T-helper 22 cell (primary cell): ENCODE results near the gene COL25A1.

Source experiments
- DNase-seq: peaks from one replicate; pipeline ENCODE4 v3.0.0-alpha.2; 2020; ENCODE audit warnings: low read depth

Gene COL25A1

DNA sequence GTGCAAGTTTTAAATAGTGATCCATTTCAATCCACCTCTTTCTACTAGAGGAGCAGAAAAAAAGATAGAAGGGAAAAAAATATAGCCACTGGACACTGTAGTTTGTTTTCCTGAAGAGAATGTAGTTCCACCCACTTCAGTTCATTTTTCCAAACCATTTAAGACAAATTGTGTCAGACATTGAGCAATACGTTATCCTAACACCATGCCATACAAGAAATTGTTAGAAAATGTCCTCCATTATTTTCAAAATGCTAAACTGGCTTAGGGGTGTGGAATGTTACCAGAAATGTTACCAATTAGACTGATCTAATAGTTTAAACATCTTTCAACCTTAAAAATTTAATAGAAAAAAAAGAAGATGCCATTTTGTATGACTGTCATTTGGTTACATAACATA lies 491.0 kb downstream of the COL25A1 start:
- no peak for DNase-seq

DNA sequence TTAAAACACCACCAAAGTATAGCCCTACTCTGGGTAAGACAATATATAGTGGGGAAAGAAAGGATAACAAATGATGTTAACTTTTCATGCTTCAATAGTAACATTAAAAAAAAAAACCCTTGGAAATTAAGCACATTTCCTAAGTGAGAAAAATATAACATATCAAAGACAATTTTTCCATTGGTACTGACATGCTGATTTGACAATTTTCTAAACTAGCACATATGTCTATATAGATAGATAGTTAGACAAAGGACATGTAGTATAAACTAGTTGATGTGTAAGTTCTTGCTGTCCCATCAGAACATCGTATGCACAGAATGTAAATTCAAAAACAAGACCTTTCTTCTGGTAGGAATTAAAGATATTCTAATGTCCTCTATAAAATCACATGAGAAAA lies 492.4 kb downstream of the COL25A1 start:
- DNase-seq = no peak

DNA sequence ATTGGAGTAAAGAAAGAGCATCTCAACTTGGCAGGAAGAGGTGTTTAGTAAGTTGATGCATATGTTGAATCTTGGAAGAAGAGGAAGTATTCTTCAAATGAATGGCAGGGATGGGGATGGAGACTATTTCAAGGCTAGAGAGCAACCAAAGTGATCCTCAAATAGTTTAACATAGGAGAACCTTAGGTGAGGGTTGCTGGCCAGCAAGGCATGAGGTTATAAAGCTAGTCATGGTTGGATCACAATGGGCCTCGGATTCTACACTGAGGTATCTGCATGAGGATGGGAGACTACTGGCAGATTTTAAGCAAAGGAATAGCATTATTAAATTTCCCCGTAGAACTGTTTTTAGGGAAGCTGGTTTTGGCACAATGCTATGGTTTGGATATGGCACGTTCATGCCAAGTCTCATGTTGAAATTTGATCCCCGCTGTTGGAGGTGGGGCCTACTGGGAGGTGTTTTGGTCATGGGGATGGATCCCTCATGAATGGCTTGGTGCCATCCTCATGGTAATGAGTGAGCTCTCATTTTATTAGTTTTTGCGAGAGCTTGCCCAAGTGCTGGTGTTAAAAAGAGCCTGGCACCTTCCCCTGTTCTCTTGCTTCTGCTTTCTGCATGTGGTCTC lies 497.7 kb downstream of the COL25A1 start:
- no peak for DNase-seq

DNA sequence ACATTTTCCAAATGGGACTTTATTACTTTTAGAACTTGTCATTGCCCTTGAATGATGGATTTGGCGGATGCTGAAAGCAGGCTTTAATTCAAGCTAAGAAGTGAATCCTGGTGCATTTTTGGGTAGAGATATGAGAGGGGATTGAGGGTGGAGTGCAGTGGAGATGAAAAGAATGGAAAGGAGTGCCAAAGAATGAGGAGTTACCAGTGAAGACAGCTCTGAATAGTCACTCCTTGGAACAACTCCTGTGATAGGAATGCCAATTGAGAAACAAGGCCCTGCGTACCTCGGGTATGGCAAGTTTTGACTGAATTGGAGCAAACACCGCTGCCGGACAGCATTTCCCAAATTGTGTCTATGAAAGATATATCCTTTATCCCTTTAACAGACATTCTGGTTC lies 503.2 kb downstream of the COL25A1 start:
- no peak for DNase-seq

DNA sequence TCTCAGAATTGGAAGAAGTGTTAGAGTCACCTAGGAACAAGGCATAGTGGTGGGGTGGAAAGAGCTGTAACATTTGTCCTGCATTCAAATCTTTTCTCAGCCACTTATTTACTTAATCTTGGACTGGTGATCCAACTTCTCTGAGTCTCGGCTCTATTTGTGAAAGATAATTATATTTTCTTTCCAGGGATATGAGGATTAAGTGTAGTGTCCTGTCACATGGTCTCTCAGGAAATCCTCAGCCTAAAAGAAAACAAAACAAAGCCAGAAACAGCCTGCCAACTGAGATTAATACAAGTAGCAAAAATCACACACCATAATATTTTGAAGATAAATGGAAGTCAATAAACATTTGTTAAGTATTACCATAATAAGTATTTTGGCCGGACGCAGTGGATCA lies 506.3 kb downstream of the COL25A1 start:
- no peak for DNase-seq

DNA sequence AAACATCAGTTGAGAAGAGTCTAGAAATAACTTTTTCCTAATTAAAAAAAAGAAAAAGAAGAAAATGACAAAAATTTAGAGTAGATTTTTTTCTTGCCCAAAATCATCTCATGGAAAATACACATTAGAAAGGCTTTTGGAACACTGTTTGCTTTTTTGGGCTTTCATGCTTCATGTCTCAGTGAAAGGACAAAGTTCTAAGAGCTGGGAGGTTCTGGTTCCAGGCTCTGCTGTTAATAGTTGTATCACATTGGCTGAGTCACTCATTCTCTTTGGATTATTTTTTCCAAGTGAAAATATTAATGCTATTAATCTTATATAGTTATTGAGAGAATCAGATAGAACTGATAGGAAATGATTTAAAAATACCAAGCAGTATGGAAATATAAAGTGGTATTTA lies 506.7 kb downstream of the COL25A1 start:
- DNase-seq = no peak

DNA sequence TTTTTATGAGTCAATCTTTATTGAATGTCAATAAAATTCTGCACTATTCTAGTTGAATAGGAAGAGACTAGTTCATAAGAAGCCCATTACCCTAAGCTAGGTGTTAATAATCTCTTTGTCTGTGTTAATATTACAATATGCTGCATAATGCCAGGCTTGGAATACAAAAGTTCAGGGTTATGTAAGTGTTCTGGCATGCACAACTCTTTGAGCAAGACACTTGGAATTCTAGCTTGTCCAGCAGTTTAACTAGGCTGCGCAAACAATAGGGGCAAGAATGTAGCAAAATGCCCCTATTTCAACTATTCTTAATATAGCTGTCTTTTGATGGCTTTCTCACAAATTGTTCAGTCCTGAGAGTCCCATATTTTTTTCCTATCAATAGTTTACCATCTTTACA lies 508.3 kb downstream of the COL25A1 start:
- no peak for DNase-seq

DNA sequence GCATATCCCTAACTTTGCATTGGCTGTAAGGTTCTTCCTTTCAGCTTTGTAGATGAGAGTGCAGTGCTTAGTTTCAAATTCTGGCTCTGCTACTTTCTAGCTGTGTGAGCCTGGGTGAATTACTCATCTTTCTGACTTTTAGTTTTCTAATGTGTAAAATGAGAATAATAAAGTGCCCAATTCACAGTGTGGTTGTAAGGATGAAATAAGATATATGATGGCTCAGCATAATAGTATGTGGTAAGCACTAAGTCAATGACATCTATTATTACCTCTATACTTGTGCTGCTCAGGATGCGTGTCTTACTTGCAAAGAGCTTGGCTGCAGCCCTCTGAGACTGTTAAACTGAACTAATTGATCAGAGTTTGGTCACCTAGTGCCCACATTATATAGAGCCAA lies 509.0 kb downstream of the COL25A1 start:
- no peak for DNase-seq

DNA sequence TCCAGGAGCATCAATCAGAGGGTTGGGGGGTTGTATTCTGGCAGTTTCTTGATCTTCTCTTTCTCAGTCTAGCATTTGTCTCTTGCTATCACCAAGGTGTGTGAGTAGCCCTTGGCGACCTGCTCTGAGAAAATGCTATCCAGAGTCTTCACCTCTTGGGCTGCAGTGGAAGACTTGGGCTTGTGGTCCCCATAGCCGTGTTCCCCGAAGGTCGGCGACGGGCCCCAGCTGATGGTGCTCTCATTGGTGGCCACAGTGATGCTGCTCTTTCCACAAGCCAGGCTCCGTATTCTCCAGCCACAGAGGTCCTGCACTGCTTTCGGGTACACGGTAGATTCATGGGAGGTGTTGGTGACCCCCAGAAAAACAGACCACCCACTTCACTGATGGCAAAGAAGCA lies 513.7 kb downstream of the COL25A1 start:
- no peak for DNase-seq

DNA sequence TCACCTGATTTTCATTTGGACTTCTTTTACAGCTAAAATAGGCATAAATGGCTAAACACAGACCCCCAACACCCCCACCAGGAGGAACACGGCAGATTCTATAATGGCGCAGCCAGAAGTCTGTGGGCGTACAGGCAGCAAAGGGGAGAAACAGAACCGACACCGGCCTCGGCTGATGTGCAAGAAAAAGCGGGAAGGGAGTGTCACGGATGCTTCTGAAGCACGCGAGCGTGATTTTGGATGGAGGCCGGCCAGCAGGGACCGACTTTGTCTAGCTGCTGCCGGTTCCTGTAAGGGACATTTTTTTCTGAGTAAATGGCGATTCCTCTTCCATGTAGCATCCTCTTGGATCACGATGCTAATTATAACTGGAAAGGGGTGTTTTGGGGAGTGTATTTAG lies 514.7 kb downstream of the COL25A1 start:
- no peak for DNase-seq

DNA sequence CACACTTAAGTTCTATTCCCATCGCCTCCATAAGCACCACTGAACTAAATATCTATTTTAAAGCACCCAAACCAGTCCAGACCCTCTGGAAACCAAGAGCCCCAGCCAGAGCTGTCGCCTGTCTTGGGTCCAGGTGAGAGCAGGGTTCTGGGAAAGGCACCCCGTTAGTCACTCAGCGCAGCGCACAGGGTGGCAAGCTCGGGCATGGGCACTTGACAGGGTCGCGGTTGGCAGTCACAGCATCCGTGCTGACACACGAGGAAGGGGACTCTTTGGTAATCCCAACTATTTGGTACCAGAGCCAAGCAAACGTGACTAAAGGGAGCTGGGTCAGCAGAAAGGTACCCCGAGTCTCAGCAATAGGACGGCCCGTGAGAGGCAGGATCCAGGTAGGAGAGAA lies 515.4 kb downstream of the COL25A1 start:
- no peak for DNase-seq

DNA sequence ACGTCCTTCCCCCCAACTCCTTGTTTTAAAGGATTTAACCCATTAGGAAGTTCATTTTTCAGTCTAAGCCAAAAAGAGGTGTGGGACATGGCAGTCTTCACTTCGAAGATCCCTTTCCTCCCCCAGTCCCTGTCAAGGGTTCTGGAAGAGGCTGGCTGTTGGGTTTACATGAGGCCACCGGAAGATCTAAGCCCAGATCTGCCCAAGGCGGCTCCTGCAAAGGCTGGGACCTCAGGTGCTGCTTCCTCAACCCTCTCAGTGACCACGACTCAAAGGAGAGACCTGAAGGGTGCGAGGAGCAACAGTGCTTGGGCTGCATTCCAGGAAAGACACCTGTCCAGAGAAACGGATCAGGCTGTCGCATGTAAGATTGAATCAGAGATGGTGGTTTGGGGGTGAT lies 516.1 kb downstream of the COL25A1 start:
- DNase-seq = no peak

DNA sequence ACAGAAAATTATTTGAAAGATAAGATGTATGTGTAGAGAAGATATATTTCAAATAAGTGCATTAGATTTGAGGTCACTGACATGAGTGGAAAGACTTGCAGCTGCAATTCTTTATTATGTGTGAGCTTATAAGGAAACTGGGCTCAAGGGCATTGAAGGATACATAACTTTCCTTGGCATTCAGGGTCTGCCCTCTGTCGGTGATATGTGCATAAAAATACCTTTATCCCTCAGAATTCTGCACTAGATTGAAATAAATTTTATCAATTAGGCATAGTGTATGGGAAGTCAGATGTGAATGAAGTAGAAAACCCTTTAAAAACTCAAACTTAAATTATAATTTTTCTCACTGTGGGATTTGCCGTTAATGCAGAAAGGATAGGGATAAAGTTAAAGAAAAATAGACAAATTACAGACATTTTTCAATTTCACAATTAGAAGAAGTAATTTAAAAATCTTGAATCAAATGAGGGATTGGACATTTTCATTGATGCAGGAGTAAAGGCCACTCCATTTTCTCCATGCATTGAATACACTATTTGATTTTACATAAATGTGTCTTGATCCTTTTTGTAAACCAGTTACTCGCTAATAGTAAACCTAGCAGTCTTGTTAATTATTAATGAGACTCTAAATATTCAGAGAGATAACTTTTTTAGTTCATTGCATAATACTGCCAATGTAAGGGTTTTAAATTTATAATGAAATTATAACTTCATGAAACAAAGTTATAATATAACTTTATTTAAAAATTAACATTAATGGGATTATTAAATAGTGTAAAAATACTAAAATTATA lies 518.6 kb downstream of the COL25A1 start:
- DNase-seq = no peak

DNA sequence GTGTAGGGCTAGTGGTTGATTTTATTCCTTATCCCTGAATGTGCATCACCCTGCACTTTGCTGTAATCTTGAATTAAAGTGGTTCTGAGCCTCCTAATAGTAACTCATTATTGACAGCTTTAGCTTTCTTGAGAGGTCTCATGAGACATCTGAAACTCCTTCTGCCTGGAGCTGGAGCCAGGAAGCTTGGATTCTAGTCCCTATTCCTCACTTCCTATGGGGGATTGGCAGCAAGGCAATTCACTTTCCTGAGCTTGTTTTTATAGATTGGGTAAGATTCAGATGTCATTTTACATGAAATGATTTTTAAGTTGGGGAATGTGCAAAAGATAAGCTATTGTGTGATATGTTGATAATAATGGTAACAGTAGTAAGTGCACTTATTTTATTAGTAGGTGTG lies 522.5 kb downstream of the COL25A1 start:
- no peak for DNase-seq

DNA sequence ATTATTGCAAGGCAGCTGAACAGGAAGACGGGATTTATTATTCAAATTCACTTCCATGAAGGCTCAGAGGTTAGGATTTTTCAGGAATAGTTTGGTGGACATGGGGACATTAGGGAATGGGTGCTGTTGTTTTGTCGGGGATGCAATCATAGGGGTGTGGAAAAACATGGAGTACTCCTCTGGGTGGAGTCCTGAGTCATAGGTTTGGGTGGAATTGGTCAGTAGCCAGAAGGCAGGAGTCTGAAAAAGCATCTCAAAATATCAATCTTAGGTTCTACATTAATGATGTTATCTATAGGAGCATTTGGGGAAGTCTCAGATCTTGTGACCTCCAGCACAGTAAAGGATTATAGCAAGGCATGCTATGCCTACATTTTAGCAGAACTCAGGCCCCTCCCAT lies 525.1 kb downstream of the COL25A1 start:
- no peak for DNase-seq

DNA sequence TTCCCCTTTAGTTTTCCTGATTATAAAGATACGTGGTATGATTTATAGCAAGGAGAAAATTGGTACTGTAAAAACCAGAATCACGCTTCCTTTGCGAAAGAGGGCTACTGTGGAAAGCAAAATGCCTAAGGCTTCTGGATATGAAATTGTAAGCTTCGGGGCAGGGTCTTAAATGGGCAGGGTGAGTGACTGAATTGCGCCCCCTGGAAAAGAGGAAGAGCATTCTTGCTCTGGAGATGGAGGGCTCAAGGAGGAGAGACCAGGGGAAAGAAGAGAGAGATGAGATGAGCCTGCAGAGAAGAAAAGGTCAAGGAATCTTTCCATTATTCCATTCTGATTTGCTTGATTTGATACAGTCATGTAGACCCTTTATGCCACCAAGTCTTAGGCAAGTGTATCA lies 526.5 kb downstream of the COL25A1 start:
- DNase-seq = no peak

DNA sequence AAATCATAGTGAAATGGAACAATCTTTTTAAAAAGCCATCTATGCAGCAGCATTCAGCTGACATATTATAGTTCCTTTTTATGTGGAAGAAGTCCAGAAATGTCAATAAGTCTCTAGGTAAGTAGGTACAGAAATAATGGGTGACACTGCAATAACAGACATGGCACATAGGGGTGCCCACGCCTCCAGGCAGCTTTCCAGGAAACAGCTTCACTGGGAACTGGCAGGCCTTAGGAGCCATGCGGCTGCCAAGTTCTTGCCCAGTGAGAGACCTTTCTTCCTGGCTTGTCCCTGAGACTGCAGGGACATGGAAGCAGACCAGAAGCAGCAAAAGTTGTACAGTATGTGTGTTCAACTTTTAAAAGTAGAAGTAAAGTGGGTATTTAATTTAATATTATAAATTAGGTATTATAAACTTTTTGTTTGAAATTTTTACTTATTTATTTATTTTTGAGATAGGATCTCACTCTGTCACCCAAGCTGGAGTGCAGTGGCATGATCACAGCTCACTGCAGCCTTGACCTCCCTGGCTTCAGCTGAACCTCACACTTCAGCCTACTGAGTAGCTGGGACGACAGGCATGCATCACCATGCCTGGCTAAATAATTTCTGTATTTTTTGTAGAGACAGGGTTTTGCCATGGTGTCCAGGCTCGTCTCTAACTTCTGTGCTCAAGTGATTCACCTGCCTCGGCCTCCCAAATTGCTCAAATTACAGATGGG lies 527.5 kb downstream of the COL25A1 start:
- no peak for DNase-seq

DNA sequence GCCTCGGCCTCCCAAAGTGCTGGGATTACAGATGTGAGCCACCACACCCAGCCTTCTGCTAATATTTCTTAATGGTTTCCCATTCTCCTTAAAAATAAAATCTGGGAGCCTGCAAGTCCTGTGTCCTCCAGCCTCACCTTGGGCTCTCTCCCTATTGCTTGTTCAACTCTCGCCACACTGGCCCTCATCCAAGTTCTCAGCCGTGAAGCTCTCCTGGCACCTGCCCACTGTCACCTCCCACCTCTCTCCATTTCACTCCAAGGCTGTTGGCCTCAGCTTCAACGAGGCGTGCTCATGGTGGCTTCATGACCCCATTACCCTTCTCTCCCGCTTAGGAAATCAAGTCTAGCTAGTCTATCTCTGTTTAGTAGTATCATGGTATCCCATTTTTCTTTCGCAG lies 530.1 kb downstream of the COL25A1 start:
- DNase-seq = no peak

DNA sequence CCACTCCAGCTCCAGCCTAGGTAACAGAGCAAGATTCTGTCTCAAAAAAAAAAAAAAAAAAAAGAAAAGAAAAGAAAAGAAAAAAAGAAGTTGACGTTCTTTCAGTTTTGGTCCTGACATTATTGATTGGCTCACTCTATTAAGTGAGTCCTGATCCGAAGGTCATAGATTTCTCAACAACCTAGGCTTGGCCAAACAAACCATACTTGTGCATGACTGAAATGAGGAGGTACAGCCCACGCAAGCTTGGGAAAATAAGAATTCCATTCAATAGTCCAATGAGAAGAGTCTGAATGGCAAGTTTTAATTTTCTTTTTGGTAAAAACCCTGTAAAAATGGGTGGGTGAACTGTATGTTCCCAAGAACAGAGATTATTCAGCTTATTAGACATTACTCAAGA lies 536.4 kb downstream of the COL25A1 start:
- DNase-seq = no peak

DNA sequence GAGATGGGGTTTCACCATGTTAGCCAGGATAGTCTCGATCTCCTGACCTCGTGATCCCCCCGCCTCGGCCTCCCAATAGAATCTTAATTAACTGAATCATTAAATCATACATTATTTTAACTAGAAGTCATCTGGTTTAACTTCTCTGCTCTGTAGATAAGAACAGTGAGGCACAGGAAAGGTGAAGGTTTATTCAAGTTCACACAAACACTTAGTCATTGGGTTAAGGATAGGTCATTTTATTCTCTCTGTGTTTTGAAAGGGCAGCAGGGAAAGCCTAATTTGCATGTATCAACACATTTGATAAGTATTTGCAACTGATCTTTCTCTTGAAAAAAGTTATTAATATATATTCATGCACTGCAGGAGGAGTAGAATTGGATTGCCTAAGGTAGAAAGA lies 538.5 kb downstream of the COL25A1 start:
- DNase-seq = no peak

DNA sequence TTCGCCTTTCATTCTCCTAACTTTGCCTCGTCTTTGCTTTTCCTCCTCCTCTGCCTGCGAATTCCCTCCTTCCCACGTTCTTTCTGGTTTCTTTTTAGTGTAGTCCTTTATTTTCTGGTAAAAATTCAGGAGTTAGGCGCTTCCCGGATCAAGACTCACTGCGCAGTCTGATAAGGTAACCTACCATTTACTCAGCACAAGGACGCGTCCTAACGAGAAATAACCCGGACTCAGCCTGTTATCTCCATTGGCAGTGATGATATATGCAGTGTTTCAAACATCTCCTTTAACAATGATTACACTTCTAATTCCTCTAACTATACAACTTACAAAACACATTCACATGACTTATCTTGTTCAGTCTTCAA lies 539.2 kb downstream of the COL25A1 start:
- DNase-seq = no peak

DNA sequence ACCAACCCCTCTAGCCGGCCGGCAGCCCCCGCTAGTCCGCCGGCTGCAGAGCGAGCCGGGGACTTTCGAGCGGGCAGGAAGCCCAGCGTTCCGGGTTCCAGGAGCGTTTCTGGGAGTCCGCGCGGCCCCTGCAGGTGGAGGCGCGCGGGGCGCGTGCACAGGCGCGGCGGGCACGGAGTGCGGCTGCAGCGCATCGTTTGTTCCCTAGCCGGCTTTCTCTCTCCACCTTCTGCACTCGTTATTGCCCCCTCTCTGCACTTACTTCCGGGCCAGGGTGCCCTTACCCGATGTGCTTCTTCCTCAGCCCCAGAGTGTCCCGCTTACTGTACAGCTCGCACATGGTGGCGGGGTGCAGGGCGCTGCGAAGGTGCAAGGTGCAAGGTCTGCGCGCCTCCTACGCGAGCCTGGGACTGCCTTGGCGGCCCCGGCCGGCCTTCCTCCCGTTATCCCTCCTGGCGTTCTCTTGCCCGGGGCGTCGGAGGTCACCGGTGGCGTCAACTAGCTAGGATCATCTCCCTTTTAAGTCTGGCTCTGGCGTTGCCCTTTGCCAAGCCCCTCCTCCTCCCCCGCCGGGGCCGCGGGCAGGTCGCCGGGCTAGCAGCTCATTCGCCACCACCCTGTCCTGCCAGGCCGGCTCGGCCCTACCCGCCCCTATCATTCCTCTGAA lies 539.8 kb downstream of the COL25A1 start, which contains the start of gene ETNPPL:
Gene ETNPPL, minus strand, starts transcription at position 495 of the 667 bp plus-strand sequence. Its CDS starts 155 bp downstream, at position 340.
- DNase-seq = no peak
